ENCODE results near the gene AGAP3.

The AGAP3 gene

GRCh38 chr7:151081170-151082101, 4.8 kb upstream of the AGAP3 start:
- peak overlapping the region; percentile 92 for H3K9ac ChIP-seq (ENCODE audit: low read length)
- H3K36me3 ChIP-seq (replicated peaks; ENCODE audit: low read depth, low read length) = peaks cover 4% of the 10 kb centered on the region
- no peak overlapping the region for H2AFZ ChIP-seq (ENCODE audit: low read depth, low read length)
- H3K79me2 ChIP-seq (ENCODE audit: low read length) = peaks cover 43% of the 10 kb centered on the region
- H4K20me1 ChIP-seq (ENCODE audit: insufficient read depth, low read length) = no peaks in the 10 kb centered on the region
- no peak for TF ChIP-seq CTCF (IDR thresholded peaks at IDR 0.05; ENCODE audit: low read depth, low read length)
- peaks cover 52% of the 10 kb centered on the region for H3K4me1 ChIP-seq (ENCODE audit: low read length)
- H3K4me3 ChIP-seq (ENCODE audit: low read length) = peak overlapping the region; percentile 94
- no peaks in the 10 kb centered on the region for H3K27me3 ChIP-seq (ENCODE audit: low read depth, low read length)
- H3K27ac ChIP-seq (ENCODE audit: low read length) = peak overlapping the region; percentile 53
- no peaks in the 10 kb centered on the region for H3K9me3 ChIP-seq (ENCODE audit: insufficient read depth, low read length)
- H3K4me2 ChIP-seq (ENCODE audit: low read length) = peak overlapping the region; percentile 88

- Histone ChIP-seq H3K9ac (ENCODE audit: low read length) (peak overlapping the region; percentile 89), H3K4me2 (ENCODE audit: low read length) (peak overlapping the region; percentile 88), H3K4me3 (ENCODE audit: low read length) (peak overlapping the region; percentile 93), H2AFZ (ENCODE audit: low read depth, low read length) (0 out of 2 replicates have a peak overlapping the region, but pooled peaks have one; percentile 54), H3K4me1 (ENCODE audit: low read length) (peaks cover 52% of the 10 kb centered on the region), H3K9me3 (ENCODE audit: insufficient read depth, low read length) (no peaks in the 10 kb centered on the region), H3K36me3 (replicated peaks; ENCODE audit: low read depth, low read length) (peaks cover 4% of the 10 kb centered on the region), H3K27ac (ENCODE audit: low read length) (peak overlapping the region; percentile 74), H3K79me2 (ENCODE audit: low read length) (peaks cover 51% of the 10 kb centered on the region), H4K20me1 (ENCODE audit: insufficient read depth, low read length) (no peaks in the 10 kb centered on the region), H3K27me3 (ENCODE audit: low read depth, low read length) (no peaks in the 10 kb centered on the region)
- TF ChIP-seq CTCF (IDR thresholded peaks at IDR 0.05; ENCODE audit: low read depth, low read length) = no peak
- no peak for TF ChIP-seq EZH2phosphoT487 (IDR thresholded peaks at IDR 0.05; ENCODE audit: low read depth)
Measured at GRCh38 chr7:151082141-151083070, 3.9 kb upstream of the AGAP3 start.

- TF ChIP-seq CTCF (IDR thresholded peaks at IDR 0.05; ENCODE audit: low read depth, low read length) (no peak), EZH2phosphoT487 (IDR thresholded peaks at IDR 0.05; ENCODE audit: low read depth) (no peak)
- peaks cover 53% of the 10 kb centered on the region for H3K4me1 ChIP-seq (ENCODE audit: low read length)
- H2AFZ ChIP-seq (ENCODE audit: low read depth, low read length) = peak within 1 kb of the TSS; percentile 54; the same call in 1 of the 2 replicates
- H3K27ac ChIP-seq (ENCODE audit: low read length) = peak within 1 kb of the TSS; percentile 74
- H3K4me3 ChIP-seq (ENCODE audit: low read length) = peak within 1 kb of the TSS; percentile 93
- H3K36me3 ChIP-seq (replicated peaks; ENCODE audit: low read depth, low read length) = peaks cover 4% of the 10 kb centered on the region
- peak within 1 kb of the TSS; percentile 89 for H3K9ac ChIP-seq (ENCODE audit: low read length)
- no peaks in the 10 kb centered on the region for H3K9me3 ChIP-seq (ENCODE audit: insufficient read depth, low read length)
- H4K20me1 ChIP-seq (ENCODE audit: insufficient read depth, low read length) = no peaks in the 10 kb centered on the region
- H3K4me2 ChIP-seq (ENCODE audit: low read length) = peak within 1 kb of the TSS; percentile 88
- no peaks in the 10 kb centered on the region for H3K27me3 ChIP-seq (ENCODE audit: low read depth, low read length)
- H3K79me2 ChIP-seq (ENCODE audit: low read length) = peaks cover 59% of the 10 kb centered on the region
Measured at GRCh38 chr7:151083071-151083823, 3.0 kb upstream of the AGAP3 start, which contains the start of gene TMUB1. TSS of gene TMUB1 (minus strand) at chr7:151083493. CDS start at chr7:151082563, 930 bp downstream.

Data from OCI-LY3 (cell line).